ENCODE measurements around the gene PDIA5.

GRCh38 chr3:123088387-123088786 lies 21.6 kb downstream of the PDIA5 start:
- TF ChIP-seq CTCF (conservative IDR thresholded peaks at IDR 0.05; ENCODE audit: low read depth, low read length) (no peak), EZH2 (IDR thresholded peaks at IDR 0.05; ENCODE audit: borderline replicate concordance, low read depth, low read length, poor library complexity, severe bottlenecking) (no peak)

Measured in A673 (cell line).